HG03432 (cell line): ENCODE measurements around the gene YTHDF2.
"Not testable (repeated sequence)": the region's sequence is repeated elsewhere in the genome, so short reads cannot be mapped to it uniquely, and the experiment has no call there.

Experiments
- ATAC-seq: cut with Tn5 transposase; IDR thresholded peaks from one replicate; pipeline ENCODE4 v1.9.1; 2021; ENCODE audit warnings: mild to moderate bottlenecking, moderate library complexity; ENCODE audit not compliant: unreplicated experiment

The YTHDF2 gene

DNA sequence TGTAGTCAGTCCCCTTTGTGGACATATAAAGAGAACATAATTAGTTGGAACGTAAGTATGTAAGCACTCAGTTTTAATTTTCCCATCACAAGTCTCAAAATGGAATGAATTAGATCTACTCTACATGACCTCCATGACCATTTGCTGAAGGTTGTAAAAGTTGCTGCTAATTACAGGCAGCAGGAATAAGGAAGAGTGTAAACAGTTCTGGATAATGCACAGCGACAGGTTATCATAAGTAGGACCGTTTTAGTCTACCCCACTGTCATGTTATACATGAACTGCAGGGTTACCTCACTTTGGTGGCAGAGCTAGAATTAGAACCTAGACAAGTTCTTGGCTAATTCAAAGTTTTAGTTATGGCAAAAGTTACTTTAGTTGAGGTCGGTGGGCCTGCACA is 21.7 kb downstream of the YTHDF2 start:
- ATAC-seq: no peak

DNA sequence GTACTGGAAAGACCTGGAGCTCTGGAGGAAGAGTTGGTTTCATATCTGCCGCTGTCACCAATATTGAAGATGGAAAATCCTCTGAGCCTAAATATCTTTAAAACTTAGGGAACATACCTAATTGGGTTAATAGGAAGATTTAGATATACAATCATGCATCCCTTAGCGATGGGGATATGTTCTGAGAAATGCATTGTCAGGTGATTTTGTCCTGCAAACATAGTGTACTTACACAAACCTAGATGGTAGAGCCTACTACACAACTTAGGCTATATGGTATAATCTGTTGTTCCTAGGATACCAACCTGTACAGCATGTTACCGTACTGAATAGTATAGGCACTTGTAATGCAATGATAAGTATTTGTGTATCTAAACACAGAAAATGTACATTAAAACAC is 22.5 kb downstream of the YTHDF2 start:
- no peak for ATAC-seq

DNA sequence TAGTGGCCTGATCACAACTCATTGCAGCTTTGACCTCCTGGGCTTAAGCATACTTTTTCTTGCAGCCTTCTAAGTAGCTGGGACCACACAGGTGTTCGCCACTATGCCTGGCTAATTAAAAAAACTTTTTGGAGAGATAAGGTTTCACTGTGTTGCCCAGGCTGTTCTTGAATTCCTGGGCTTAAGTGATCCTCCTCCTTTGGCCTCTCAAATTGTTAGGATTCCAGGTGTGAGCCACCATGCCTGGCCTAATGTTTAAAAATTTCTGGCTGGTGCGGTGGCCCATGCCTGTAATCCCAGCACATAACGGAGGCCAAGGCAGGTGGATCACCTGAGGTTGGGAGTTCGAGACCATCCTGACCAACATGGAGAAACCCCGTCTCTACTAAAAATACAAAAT is 24.4 kb downstream of the YTHDF2 start:
- no peak for ATAC-seq

DNA sequence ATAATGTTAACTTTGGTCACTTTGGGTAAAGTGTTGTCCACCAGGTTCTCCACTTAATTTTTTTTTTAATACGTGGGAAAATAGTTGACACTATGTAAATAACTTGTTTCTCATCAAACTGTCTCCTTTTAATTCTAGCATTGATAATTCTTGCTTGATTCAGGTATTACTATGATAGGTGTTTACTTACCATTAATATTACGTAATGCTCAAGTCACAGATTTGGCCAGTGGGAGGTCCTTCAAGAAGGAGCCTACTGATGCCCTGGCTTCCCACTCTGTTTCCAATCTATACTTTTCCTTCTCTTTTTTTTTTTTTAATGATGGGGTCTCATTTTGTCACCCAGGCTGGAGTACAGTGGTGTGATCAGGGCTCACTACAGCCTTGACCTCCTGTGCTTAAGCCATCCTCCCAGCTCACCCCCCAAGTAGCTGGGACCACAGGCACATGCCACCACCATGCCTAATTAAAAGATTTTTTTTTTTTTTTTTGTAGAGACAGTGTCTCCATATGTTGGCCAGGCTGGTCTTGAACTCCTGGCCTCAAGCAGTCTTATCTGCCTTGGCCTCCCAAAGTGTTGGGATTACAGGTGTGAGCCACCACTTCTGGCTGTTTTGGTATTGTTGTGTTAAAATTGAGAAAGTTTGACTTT is 29.9 kb downstream of the YTHDF2 start:
- no peak for ATAC-seq

DNA sequence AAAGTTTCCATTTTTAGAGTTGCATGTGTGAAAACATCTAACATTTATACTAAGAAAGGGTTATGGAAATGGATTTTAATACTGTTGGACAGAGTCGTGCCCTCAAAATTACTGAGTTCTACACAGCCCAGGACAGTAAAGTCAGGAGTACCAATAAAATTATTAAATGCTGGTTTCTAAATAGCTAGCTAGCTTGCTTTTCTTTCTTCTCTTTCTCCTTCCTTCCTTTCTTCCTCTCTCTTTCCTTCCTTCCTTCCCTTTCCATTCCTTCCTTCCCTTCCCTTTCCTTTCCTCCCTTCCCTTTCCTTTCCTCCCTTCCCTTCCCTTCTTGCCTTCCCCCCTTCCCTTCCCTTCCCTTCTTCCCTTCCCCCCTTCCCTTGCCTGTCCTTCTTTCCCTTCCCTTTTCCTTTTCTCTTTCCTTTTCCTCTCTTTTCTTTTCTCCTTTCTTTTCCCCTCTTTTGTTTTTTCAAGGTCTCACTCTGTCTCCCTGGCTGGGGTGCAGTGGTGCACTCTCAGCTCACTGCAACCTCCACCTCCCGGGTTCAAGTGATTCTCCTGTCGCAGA is 33.9 kb downstream of the YTHDF2 start:
- no peak for ATAC-seq

DNA sequence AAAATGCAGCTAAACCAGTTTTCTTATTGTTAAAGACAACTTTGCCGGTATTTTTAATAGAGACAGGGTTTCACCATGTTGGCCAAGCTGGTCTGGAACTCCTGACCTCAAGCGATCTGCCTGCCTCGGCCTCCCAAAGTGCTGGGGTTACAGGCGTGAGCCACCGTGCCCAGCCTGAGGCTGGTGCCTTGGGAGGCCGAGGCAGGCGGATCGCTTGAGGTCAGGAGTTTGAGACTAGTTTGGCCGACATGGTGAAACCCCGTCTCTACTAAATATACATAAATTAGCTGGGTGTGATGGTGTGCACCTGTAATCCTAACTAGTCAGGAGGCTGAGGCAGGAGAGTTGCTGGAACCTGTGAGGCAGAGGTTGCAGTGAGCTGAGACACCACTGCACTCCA is 35.2 kb downstream of the YTHDF2 start:
- not testable (repeated sequence) for ATAC-seq

DNA sequence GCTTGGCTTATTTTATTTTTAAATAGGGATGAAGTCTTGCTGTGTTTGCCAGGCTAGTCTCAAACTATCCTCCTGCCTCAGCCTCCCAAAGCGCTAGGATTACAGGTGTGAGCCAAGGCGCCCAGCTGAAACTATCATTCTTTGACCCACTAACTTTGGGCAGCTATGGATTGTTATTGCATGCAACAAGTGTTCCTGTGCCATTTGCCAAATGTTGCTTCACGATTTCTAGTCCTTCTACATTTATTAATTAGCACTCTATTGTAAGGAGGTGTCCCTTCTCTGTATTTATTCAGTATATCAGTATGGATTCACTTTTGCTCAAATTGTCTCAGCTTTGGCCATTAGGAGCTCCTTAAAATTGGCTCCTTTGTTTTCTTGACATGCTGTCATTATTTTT is 36.4 kb downstream of the YTHDF2 start:
- ATAC-seq: no peak

DNA sequence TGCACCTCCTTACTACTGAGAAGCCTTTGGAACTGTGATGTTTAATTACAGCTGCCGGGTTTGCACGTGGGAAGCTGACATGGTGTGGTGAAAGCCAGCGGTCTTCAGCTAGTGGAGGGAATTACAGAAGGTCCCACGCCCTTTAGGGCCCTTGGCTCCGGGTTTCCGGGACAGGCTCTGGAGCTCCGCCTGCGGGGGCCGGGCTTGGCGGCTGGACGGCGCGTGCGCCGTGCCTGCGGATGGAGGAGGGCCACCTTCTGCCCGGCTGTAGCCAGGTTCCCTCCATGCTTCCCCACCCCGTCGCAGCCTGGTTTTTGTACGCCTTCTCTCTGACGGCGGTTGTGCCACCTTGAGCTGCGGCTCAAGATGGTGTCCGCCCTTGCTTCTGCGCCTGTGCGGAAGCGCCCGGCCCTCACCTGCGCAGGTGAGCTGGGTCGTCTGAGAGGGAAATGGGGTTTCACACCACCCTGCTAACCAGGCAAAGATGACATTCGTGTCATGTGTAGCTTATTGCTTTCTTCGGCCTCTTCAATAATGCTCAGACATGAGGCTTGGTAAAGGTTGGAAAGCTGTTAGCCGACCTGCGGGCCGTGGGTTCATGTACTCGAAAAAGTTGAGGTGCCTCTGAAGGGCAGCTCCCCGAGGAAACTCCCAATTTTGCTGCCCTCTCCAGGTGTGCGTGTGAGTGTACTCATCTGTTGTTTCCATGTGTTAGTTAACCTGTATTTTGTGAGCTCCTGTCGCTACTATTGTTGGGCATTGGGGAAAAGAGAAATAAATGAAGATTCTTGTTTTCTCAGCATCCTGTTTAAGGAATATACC is 38.6 kb downstream of the YTHDF2 start:
- ATAC-seq: peak; percentile 44

DNA sequence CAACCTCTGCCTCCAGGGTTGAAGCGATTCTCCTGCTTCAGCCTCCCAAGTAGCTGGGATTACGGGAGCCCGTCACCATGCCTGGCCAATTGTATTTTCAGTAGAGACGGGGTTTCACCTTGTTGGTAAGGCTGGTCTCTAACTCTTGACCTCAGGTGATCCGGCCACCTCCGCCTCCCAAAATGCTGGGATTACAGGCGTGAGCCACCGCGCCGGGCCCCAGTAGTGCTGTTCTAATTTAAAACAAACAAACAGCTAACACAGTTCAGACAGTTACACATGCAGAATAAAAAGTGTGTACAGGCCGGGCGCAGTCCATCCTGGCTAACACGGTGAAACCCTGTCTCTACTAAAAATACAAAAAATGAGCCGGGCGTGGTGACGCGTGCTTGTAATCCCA is 39.6 kb downstream of the YTHDF2 start:
- no peak for ATAC-seq

DNA sequence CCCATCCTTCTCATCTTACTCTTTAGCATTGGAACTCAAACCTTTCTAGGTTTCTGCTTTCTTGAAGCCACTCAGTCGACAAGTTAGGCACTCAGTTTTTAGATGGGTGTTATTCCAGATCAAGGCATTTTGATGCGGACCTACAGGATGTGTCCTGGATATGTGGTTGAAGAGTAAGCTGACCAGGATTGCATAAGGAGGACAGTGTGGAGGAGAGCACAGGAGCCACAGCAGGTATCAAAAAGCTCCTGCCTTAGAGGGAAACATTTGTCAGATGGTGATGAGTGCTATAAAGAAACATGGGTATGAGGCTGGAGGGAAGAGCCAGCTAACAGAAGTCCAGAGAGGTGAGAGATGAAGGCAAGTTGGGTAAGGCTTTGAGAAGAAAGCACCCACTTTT is 41.3 kb downstream of the YTHDF2 start:
- ATAC-seq: no peak

DNA sequence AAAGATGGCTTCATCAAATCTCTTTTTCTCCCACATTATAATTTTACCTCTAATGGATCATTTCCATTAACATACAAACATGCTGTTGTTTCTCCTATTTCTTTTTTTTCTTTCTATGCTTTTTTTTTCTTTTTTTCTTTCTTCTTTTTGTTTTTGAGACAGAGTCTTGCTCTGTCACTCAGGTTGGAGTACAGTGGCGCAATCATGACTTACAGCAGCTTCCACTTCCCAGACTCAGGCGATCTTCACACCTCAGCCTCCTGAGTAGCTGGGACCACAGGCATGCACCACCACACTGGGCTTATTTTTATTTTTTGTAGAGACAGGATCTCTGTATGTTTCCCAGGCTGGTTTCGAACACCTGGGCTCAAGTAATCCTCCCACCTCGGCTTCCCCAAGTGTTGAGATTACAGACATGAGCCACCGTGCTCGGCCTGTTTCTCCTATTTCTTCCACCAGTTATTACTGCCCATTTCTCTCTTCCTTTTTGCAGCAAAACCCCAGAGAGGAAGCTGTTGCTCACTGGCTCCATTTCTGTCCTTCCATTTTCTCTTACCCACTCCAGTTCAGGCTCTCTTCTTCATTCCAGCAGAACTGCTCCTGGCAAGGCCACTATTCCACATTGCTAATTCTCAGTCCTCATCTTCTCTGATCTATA is 43.1 kb downstream of the YTHDF2 start:
- ATAC-seq: no peak

DNA sequence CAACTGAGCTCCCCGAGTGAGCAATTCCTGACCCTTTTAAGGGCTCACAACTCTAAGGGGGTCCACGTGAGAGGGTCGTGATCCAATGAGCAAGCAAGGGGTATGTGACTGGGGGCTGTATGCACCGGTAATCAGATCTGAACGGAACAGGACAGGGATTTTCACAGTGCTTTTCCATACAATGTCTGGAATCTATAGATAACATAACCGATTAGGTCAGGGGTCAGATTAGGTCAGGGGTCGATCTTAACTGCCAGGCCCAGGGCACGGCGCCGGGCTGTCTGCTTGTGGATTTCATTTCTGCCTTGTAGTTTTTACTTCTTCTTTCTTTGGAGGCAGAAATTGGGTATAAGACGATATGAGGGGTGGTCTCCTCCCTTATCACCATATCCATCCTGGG is 44.6 kb downstream of the YTHDF2 start:
- no peak for ATAC-seq

DNA sequence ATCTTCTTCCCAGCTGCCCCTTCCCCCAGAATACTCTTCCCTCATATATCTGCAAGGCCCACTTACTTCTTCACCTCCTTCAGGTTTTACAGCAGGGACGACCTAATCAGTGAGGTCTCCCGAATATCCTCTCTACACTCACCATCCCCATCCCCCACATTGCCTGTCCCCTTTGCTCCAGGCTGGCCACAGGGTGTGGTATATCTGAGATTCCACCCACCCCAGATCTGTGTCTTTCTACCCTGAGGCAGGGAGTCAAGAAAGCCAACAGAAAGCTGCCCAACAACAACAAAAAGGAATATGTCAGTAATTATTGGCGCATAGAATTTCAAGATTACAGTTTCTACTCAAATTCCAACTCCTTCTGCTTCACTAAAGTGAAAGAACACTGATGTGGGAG is 45.3 kb downstream of the YTHDF2 start:
- no peak for ATAC-seq

DNA sequence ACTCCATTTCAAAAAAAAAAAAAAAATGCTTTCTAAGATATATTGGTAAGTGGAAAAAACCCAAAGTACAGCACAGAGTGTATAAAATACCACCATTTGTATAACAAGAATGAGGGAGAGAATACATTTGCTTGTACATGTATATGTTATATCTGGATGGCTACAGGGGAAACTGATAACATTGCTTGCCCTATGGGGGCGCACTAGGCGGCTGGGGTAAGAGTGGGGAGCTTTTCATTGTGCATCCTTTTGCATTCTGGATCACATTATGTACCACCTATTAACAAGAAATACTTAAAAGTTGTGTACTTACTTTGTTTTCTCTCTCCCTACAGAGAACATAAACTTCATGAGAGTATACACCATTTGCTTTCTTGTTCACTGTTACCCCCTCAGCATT is 46.6 kb downstream of the YTHDF2 start:
- no peak for ATAC-seq

DNA sequence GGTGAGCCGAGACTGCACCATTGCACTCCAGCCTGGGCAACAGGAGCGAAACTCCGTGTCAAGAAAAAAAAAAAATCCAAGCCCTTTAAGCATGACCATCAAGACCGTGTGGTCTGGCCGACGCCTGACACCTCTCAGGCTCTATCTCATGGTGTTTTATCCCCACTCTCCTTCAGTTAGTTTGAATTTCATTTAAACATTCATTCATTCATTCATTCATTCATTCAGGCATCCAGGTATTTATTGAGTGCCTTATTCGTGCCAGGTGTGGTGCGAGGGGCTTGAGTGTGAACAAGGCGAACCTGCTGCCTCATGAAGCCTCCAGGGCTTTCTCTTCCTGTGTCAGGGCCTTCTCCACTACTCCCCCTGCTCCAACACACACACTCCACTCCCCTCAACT is 52.7 kb downstream of the YTHDF2 start:
- ATAC-seq: no peak

DNA sequence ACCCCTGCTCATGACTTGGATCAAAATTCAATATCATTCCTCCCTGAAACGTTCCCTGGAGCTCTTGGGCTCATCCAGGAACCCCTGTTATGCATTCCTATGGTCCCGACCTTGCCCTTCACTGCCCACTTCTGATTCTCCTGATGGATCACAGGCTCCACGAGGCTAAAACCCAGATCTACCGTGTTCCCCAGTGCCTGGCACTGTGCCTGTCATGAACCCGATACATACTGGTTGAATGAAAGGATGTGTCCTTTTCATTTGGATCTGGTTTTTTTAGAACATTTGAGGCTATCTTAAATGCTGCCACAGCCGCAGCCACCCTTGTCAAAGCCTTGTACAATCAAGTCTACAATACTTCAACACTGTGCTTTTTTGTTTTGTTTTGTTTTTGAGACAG is 53.1 kb downstream of the YTHDF2 start:
- ATAC-seq: no peak

DNA sequence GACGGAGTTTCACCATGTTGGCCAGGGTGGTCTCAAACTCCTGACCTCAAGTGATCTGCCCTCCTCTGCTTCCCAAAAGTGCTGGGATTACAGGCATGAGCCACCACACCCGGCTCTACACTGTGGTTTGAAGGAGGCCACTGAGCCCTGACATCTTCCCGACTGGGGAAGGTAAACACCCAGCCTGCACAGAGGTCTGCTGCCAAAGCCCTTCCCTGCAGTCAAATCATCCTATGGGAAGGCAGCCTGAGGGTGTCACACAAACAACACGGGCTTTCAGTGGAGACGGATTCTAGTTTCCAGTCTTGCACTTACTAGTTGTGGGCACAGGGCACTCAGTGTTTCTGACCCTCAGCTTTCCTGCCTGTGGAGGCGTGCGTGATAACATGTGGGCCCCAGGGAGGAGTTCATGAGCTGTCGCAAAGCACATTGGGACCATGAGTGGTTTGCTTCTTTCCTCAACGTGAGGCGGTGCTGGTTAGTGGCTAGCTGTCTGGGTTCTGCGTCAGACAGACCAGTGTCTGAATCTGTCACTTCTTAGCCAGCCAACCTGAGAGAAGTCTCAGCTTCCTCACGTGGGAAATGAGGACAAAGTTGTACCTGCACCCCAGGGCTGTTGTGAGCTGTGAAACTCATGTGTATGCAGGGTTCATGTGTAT is 53.8 kb downstream of the YTHDF2 start:
- no peak for ATAC-seq

DNA sequence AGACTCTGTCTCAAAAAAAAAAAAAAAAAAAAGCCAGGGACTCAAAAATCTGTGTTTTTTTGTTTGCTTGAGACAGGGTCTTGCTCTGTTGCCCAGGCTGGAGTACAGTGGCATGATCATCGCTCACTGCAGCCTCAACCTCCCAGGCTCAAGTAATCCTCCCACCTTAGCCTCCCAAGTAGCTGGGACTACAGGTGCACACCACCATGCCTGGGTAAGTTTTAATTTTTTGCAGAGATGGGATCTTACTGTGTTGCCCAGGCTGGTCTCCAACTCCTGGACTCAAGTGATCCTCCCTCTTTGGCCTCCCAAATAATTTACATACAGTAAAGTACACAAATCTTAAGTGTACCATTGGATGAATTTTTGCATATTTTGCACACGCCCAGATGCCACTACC is 55.2 kb downstream of the YTHDF2 start:
- ATAC-seq: not testable (repeated sequence)

DNA sequence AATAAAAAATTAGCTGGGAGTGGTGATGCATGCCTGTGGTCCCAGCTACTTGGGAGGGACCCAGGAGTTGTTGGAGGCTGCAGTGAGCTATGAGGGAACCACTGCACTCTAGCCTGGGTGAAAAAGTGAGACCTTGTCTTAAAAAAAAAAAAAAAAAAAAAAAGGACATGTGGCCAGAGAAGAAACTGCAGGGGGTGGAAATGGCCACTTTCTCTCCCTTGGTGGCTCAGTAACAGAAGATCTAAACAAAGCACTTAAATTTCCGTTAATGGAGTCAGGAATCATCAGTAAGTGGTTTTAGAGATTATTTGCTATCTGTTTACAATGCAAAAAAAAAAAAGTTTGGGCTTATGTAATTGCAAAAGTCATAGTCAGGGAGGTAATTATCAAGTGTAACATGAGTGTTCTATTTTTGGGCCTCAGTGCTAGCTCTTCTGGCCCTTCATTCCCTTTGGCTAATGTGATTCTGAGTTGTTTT is 55.9 kb downstream of the YTHDF2 start:
- ATAC-seq: no peak

DNA sequence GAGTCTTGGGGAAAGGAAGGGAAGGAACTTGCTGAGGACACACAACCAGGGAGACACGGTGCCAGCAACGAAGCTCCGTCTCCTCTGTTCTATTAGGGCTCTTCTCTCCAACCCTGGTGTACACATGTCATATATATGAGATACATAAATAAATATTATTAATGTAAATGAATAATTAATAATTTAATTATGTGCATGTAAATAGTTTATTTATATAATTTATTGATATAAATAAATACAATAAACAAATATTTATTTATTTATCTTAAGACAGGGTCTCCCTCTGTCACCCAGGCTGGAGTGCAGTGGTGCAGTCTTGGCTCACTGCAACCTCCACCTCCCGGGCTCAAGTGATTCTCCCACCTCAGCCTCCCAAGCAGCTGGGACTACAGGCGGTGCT is 57.8 kb downstream of the YTHDF2 start:
- not testable (repeated sequence) for ATAC-seq
